Breast epithelium (tissue), 3 donors: ENCODE data around the gene GPR141.

Experiments used
- CTCF ChIP-seq, 3 donors: fragments of 450-650 bp; IDR thresholded peaks; one replicate each; pipeline ENCODE4 v1.5.1; 2016 to 2017; ENCODE audit warnings: antibody characterized with exemption in 3 of 3, mild to moderate bottlenecking in 3 of 3, moderate library complexity in 3 of 3
- POLR2AphosphoS5 ChIP-seq, 3 donors: sonication (generic); formaldehyde crosslinking; IDR thresholded peaks; one replicate each; pipeline ENCODE4 v1.6.1; 2017; ENCODE audit warnings: antibody characterized with exemption in 3 of 3

GRCh38 chr7:37759526-37759925 is 76.0 kb downstream of the GPR141 start:
- TF ChIP-seq POLR2AphosphoS5 (IDR thresholded peaks at IDR 0.05) = no peak
- TF ChIP-seq CTCF (IDR thresholded peaks at IDR 0.05) = no peak
